ENCODE data around the gene FHAD1. TPM values are rescaled to one million over a fixed set of nuclear protein-coding genes. Genes with fewer than 3 reads are reported as not detected.

FHAD1 gene
- total and polyA plus RNA-seq, 2 experiments from 2014 or later: 0.13 to 0.68 TPM

DNA sequence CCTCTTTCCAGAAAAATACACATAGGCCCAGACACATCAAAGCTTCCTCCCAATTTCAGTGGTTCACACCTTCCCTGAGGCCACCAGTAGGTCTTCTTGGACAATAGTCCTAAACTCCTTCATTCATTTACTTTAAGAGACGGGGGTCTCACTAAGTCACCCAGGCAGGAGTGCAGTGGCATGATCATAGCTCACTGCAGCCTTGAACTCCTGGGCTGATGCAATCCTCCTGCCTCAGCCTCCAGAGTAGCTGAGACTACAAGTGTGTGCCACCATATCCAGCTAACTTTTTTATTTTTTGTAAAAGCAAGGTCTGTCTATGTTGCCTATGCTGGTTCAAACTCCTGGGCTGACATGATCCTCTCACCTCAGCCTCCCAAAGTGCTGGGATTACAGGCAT, 8.2 kb upstream of the FHAD1 start:
- 79% methylated on average over 1 of the region's 1 CpG for WGBS (ENCODE audit: low lambda C conversion rate, missing lambda C conversion rate)
- no peaks in the 10 kb centered on the region for H4K20me1 ChIP-seq (ENCODE audit: insufficient read depth, poor library complexity, severe bottlenecking)

DNA sequence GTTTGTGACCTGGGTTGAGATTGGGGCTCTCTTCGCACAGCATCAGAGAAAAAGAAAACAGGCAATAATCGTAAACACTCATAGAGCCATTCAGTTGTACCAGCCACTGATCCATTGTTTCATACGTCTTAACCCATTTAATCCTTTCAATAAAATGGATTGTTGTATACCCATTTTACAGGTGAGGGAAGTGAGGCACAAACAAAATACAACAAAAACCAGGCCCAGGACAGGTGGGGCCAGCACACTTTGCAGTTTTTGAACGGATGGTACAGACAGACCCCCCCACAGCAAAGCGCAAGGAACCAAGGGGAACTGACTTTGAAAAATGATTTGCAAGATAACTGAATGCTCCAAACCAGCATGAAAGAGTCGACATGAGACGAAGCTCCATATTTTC, 4.3 kb upstream of the FHAD1 start:
- Histone ChIP-seq H4K20me1 (ENCODE audit: insufficient read depth, poor library complexity, severe bottlenecking) (no peaks in the 10 kb centered on the region), H3K4me3 (no peak overlapping the region), H3K27me3 (no peaks in the 10 kb centered on the region), H3K9me3 (ENCODE audit: low read depth) (no peaks in the 10 kb centered on the region), H3K4me2 (no peak overlapping the region), H3K36me3 (replicated peaks; ENCODE audit: insufficient read depth, low read depth) (no peaks in the 10 kb centered on the region), H3K9me2 (replicated peaks; ENCODE audit: insufficient read depth) (no peaks in the 10 kb centered on the region), H2AFZ (no peak overlapping the region), H3K27ac (no peak overlapping the region), H3K79me2 (no peaks in the 10 kb centered on the region), H3K4me1 (ENCODE audit: insufficient read depth) (peaks cover 13% of the 10 kb centered on the region)
- 91% methylated on average over 7 of the region's 7 CpGs for WGBS (ENCODE audit: low lambda C conversion rate, missing lambda C conversion rate)
- TF ChIP-seq, protein P1, sequence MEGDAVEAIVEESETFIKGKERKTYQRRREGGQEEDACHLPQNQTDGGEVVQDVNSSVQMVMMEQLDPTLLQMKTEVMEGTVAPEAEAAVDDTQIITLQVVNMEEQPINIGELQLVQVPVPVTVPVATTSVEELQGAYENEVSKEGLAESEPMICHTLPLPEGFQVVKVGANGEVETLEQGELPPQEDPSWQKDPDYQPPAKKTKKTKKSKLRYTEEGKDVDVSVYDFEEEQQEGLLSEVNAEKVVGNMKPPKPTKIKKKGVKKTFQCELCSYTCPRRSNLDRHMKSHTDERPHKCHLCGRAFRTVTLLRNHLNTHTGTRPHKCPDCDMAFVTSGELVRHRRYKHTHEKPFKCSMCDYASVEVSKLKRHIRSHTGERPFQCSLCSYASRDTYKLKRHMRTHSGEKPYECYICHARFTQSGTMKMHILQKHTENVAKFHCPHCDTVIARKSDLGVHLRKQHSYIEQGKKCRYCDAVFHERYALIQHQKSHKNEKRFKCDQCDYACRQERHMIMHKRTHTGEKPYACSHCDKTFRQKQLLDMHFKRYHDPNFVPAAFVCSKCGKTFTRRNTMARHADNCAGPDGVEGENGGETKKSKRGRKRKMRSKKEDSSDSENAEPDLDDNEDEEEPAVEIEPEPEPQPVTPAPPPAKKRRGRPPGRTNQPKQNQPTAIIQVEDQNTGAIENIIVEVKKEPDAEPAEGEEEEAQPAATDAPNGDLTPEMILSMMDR (IDR thresholded peaks at IDR 0.05; ENCODE audit: poor library complexity): no peak
- no peak for TF ChIP-seq EZH2phosphoT487 (IDR thresholded peaks at IDR 0.05; ENCODE audit: low read depth, severe bottlenecking, unreplicated experiment)
- TF ChIP-seq EZH2 (IDR thresholded peaks at IDR 0.05; ENCODE audit: borderline replicate concordance): no peak
- DNase-seq (ENCODE audit: low spot score): no peak

More for the DNA sequence above, 8.2 kb upstream of the FHAD1 start:
- Histone ChIP-seq H3K4me2 (no peak overlapping the region), H2AFZ (no peak overlapping the region), H3K36me3 (replicated peaks; ENCODE audit: insufficient read depth, low read depth) (no peaks in the 10 kb centered on the region), H3K9me2 (replicated peaks; ENCODE audit: insufficient read depth) (no peaks in the 10 kb centered on the region), H3K9me3 (ENCODE audit: low read depth) (no peaks in the 10 kb centered on the region), H3K27ac (no peak overlapping the region), H3K79me2 (no peaks in the 10 kb centered on the region), H3K27me3 (no peaks in the 10 kb centered on the region), H3K4me3 (no peak overlapping the region), H3K4me1 (ENCODE audit: insufficient read depth) (no peaks in the 10 kb centered on the region)
- TF ChIP-seq, protein P1 (IDR thresholded peaks at IDR 0.05; ENCODE audit: poor library complexity): no peak
- TF ChIP-seq EZH2phosphoT487 (IDR thresholded peaks at IDR 0.05; ENCODE audit: low read depth, severe bottlenecking, unreplicated experiment): no peak
- no peak for TF ChIP-seq EZH2 (IDR thresholded peaks at IDR 0.05; ENCODE audit: borderline replicate concordance)
- DNase-seq (ENCODE audit: low spot score): no peak

DNA sequence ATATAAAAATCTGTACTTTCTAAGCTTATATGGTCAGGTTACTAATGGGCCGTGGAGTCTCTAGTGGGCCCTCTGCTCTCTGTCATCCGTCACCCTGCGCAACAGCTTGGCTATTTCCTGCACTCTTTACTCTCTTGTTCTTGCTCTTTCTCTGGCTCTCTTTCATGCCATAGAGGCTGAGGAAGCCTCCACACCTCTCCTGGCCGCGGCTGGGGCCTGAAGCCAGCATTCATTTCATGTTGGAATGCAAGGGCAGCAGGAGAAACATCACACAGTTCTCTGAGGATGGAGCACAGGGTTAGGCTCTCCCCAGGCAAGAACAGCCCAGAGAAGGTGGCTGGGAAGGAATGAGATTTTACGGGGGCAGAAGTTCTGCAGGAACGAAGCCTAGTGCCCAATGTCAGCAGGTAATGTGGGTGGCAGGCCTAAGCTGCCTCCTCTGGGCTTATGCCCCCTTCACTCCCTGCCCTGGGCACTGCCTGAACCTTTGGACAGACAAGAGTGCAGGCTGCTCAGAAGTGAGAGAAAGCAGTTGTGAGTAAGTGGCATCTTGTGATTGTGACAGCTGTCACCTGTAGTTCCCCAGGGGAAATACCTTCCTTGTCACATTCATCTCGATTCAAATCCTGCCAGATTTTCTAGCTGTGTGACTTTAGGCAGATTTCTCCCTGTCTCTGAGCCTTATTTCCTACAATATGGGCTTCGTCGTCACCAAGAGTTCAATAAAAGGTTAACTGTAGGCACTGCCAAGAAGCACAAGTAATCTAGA, 3.6 kb upstream of the FHAD1 start:
- no peak overlapping the region for H3K27ac ChIP-seq
- H3K9me3 ChIP-seq (ENCODE audit: low read depth): no peaks in the 10 kb centered on the region
- no peaks in the 10 kb centered on the region for H3K9me2 ChIP-seq (replicated peaks; ENCODE audit: insufficient read depth)
- 59% methylated on average over 10 of the region's 10 CpGs for WGBS (ENCODE audit: low lambda C conversion rate, missing lambda C conversion rate)
- H3K36me3 ChIP-seq (replicated peaks; ENCODE audit: insufficient read depth, low read depth): no peaks in the 10 kb centered on the region
- no peaks in the 10 kb centered on the region for H4K20me1 ChIP-seq (ENCODE audit: insufficient read depth, poor library complexity, severe bottlenecking)
- H3K27me3 ChIP-seq: no peaks in the 10 kb centered on the region
- peaks cover 15% of the 10 kb centered on the region for H3K4me1 ChIP-seq (ENCODE audit: insufficient read depth)
- no peak overlapping the region for H3K4me2 ChIP-seq
- no peaks in the 10 kb centered on the region for H3K79me2 ChIP-seq
- H2AFZ ChIP-seq: no peak overlapping the region
- DNase-seq (ENCODE audit: low spot score): no peak
- TF ChIP-seq, protein P1 (IDR thresholded peaks at IDR 0.05; ENCODE audit: poor library complexity): no peak
- no peak for TF ChIP-seq EZH2phosphoT487 (IDR thresholded peaks at IDR 0.05; ENCODE audit: low read depth, severe bottlenecking, unreplicated experiment)
- no peak overlapping the region for H3K4me3 ChIP-seq

Measured in hepatocyte (in vitro differentiated cells).